ENCODE measurements around the gene HRAS.

Gene HRAS

GRCh38 chr11:486189-486588, 49.2 kb downstream of the HRAS start:
- H3K36me3 ChIP-seq (ENCODE audit: insufficient read depth, low read length), result peaks cover 18% of the 10 kb centered on the region
- WGBS, result 97% methylated on average over 23 of the region's 23 CpGs

GRCh38 chr11:484616-485015, 50.8 kb downstream of the HRAS start:
- 0 out of 2 replicates have a peak, but pooled peaks cover 4% of the 10 kb centered on the region for H3K36me3 ChIP-seq (ENCODE audit: insufficient read depth, low read length)
- no peak overlapping the region for H3K4me3 ChIP-seq (ENCODE audit: low read length)
- 98% methylated on average over 38 of the region's 38 CpGs for WGBS
- no peak overlapping the region for H3K9ac ChIP-seq (ENCODE audit: low read depth, low read length)
- no peak overlapping the region for H3K27ac ChIP-seq (ENCODE audit: low read depth, low read length)
- no peaks in the 10 kb centered on the region for H3K9me3 ChIP-seq (ENCODE audit: insufficient read depth, low read depth, low read length)
- no peaks in the 10 kb centered on the region for H3K27me3 ChIP-seq (ENCODE audit: insufficient read depth, low read length)
- no peaks in the 10 kb centered on the region for H3K4me1 ChIP-seq (ENCODE audit: insufficient read depth, low read length)

More at GRCh38 chr11:486189-486588, 49.2 kb downstream of the HRAS start:
- H3K4me3 ChIP-seq (ENCODE audit: low read length), result no peak overlapping the region
- no peak overlapping the region for H3K9ac ChIP-seq (ENCODE audit: low read depth, low read length)
- H3K4me1 ChIP-seq (ENCODE audit: insufficient read depth, low read length), result no peaks in the 10 kb centered on the region
- H3K9me3 ChIP-seq (ENCODE audit: insufficient read depth, low read depth, low read length), result no peaks in the 10 kb centered on the region
- H3K27ac ChIP-seq (ENCODE audit: low read depth, low read length), result no peak overlapping the region
- no peaks in the 10 kb centered on the region for H3K27me3 ChIP-seq (ENCODE audit: insufficient read depth, low read length)

All from HUES64 (cell line).